T1000 (cell line): ENCODE data around the gene GSK3B.
A peak's percentile ranks its signal among the peaks of the same experiment; 100 is the strongest.

Experiments
- DNase-seq: peaks from one replicate; lab custom pipeline; 2025; ENCODE audit warnings: mixed read lengths; lab: John Stamatoyannopoulos, UW

The GSK3B gene

DNA sequence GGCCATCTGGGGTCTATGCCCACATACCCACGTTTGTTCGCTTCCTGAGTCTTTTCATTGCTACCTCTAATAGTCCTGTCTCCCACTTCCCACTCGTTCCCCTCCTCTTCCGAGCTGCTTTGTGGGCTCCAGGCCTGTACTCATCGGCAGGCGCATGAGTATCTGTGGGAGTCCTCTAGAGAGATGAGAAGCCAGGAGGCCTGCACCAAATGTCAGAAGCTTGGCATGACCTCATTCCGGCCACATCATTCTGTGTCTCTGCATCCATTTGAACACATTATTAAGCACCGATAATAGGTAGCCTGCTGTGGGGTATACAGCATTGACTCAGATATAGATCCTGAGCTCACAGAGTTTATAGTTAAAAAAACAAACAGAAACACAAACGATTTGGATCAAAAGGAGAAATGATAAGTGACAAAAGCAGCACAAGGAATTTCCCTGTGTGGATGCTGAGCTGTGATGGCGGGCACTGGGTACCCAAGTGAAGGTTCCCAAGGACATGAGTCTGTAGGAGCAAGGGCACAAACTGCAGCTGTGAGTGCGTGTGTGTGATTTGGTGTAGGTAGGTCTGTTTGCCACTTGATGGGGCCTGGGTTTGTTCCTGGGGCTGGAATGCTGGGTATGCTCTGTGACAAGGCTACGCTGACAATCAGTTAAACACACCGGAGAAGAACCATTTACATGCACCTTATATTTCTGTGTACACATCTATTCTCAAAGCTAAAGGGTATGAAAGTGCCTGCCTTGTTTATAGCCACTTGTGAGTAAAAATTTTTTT lies 276.5 kb downstream of the GSK3B start:
- no peak for DNase-seq

GRCh38 chr3:119817071-119817470 lies 277.2 kb downstream of the GSK3B start:
- no peak for DNase-seq

DNA sequence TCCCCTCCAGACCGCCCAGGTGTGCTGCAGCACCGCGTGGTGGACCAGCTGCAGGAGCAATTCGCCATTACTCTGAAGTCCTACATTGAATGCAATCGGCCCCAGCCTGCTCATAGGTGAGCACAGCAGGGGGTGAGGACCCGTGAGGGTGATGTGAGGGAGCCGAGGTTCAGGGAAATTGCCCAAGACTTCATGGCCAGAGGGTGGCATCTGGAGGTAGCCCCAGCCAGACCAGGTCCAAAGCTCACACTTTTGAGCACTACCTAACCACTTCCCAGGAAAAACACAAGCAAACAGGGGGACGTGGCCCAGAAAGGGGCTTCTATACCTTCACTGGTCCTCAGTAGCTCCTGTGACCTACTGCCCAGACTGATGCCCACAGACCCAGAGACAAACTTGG lies 278.5 kb downstream of the GSK3B start:
- no peak for DNase-seq

- no peak for DNase-seq
These were observed 281.7 kb downstream of the GSK3B start for GRCh38 chr3:119812491-119813058.

DNA sequence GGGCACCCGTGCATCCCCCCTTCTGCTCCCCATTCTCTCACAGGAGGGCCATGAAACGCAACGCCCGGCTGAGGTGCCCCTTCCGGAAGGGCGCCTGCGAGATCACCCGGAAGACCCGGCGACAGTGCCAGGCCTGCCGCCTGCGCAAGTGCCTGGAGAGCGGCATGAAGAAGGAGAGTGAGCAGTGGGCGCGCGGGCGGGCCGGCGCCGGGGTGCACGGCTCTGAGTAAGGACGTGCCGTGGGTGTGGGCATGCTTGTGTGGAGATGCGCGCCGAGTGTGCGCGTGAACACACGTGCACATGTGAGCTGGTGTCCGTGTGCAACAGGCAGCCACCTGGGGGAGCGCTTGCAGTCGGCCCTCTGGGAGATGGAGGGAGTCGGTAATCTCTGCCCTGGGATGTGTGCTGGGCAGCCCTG lies 284.2 kb downstream of the GSK3B start:
- DNase-seq, result no peak

DNA sequence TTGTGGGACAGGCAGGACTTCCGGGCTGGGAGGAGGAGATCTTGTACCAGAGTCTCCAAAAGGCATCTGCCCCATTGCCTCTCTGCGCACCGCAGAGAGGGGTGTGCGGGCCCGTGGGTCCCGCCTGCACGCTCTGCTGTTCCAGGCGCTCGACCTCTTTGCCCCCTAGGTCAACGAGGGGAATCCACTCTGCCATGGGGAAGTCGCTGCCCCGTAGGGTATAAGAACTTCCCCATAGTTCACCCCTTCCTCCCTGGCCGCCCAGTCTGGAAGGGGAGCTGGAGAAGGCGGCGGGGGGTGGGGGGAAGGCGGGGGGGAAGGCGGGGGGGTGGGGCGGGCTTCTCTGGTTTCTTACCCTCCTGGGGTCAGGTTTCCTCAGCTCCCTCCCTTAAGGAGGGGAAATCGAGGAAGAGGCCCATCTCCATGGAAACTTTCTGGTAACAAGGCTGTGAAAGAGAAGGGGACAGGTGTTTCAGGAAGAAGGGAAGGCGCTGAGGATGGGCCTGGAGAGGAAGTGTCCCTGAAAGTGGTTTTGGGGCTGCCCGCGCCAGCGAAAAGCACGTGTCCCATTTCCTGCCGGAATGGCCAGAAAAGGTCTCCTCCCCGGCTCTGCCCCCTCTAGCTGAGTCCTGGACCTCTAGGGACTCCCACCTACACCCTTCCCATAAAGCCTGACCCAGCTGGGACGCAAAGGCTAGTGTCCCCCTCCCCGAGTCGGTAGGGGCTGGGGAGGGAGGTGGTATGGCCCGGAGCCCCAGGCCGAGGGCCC lies 284.8 kb downstream of the GSK3B start:
- no peak for DNase-seq

- DNase-seq, result no peak
These were observed 285.4 kb downstream of the GSK3B start for GRCh38 chr3:119808843-119809242.

DNA sequence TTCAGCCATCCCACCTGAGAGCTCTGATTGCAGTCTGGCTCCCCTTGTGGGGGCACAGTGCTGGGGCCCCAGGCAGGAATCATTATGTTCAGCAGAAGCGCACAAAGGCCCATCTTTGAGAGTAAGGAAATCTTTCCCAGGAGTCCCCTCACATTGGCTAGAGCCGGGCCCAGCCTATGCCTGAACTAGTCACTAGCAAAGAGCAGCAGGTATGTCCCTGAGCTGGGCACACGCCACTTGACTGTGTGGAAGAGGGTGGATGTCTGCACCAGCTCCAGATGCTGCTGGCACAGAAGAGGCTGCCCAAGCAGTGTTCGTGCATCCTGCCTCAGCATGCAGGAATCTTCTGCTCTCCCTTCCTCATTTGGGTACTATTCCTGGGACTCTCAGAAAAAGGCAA lies 286.0 kb downstream of the GSK3B start:
- no peak for DNase-seq

DNA sequence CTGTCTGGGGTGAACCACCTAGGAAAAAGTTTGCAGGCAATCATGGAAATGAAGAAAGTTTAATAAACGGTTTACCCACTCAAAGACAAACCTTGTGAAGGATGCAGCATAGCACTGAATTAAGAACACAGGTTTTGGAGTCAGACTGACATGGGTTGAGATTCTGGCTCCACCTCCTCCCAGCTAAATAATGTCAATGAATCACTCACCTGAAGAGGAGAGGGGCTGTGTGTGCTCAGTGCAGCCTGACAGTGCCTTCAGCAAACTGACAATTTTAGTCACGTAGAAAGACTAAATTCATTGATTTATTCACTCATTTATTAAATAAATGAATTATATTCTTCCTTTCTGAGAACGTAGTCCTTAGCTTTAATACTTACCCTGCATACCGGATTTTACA lies 293.4 kb downstream of the GSK3B start:
- DNase-seq, result no peak

- DNase-seq, result no peak
These were observed 297.5 kb downstream of the GSK3B start for GRCh38 chr3:119796785-119797184.

DNA sequence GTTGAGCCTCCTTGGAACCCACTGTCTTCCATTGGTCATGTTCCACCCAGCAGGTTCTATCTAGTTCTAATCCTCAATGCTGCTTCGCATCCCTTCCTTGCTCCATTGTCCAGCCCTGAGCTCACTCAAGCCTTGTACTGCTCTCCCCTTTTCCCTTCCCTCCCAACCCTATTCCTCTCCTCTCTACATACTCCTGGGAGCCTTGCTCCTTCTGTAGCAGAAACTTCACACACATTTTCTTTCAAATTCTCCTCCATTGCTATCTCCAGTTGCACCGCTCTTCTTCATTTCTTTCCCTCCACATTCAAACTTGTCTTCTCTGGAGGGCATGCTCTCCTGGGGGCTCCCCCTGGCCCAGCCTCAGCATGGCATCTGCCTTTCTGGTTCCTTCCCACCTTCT lies 297.9 kb downstream of the GSK3B start:
- DNase-seq, result no peak

GRCh38 chr3:119795849-119796248 lies 298.4 kb downstream of the GSK3B start:
- DNase-seq, result no peak

- DNase-seq, result peak; percentile 34
These were observed 299.2 kb downstream of the GSK3B start for GRCh38 chr3:119794971-119795612.

GRCh38 chr3:119794401-119794800 lies 299.8 kb downstream of the GSK3B start:
- DNase-seq, result no peak

DNA sequence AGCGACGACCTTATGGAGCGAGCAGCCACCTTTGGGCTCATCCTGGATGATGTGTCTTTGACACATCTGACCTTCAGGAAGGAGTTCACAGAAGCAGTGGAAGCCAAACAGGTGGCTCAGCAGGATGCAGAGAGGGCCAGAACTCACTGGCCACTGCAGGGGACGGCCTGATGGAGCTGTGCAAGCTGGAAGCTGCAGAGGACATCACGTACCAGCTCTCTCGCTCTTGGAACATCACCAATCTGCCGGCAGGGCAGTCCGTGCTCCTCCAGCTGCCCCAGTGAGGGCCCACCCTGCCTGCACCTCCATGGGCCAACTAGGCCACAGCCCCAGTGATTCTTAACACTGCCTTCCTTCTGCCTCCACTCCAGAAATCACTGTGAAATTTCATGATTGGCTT lies 302.0 kb downstream of the GSK3B start:
- no peak for DNase-seq

DNA sequence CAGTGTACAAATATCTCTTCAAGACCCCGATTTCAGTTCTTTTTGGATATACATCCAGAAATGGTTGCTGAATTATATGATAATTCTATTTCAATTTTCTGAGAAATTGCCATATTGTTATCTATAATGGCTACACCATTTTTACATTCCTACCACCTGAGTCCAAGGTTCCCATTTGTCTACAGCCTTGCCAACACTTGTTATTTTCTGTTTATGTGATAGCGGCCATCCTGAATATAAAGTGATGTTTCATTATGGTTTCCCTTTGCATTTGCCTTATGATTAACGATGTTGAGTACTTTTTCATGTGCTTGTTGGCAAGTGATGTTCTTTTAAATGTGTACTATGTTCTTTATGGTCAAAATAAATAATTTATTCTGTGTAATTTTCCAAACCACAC lies 303.9 kb downstream of the GSK3B start:
- DNase-seq, result no peak

- no peak for DNase-seq
These were observed 307.8 kb downstream of the GSK3B start for GRCh38 chr3:119786409-119786808.

GRCh38 chr3:119783883-119784282 lies 310.4 kb downstream of the GSK3B start:
- no peak for DNase-seq

- DNase-seq, result no peak
These were observed 311.0 kb downstream of the GSK3B start for GRCh38 chr3:119783255-119783654.

GRCh38 chr3:119782460-119782859 lies 311.8 kb downstream of the GSK3B start:
- DNase-seq, result no peak

GRCh38 chr3:119781330-119782198 lies 312.7 kb downstream of the GSK3B start, which contains the start of gene NR1I2:
NR1I2 (plus strand) TSS chr3:119782101.
- no peak for DNase-seq
